GM21423 (cell line): ENCODE measurements around the gene CNIH2.
"Not testable (repeated sequence)": the region's sequence is repeated elsewhere in the genome, so short reads cannot be mapped to it uniquely, and the experiment has no call there.

ENCODE experiments used
- ATAC-seq: cut with Tn5 transposase; IDR thresholded peaks from one replicate; pipeline ENCODE4 v1.9.1; 2021; ENCODE audit warnings: mild to moderate bottlenecking, moderate library complexity; ENCODE audit not compliant: unreplicated experiment

The CNIH2 gene

DNA sequence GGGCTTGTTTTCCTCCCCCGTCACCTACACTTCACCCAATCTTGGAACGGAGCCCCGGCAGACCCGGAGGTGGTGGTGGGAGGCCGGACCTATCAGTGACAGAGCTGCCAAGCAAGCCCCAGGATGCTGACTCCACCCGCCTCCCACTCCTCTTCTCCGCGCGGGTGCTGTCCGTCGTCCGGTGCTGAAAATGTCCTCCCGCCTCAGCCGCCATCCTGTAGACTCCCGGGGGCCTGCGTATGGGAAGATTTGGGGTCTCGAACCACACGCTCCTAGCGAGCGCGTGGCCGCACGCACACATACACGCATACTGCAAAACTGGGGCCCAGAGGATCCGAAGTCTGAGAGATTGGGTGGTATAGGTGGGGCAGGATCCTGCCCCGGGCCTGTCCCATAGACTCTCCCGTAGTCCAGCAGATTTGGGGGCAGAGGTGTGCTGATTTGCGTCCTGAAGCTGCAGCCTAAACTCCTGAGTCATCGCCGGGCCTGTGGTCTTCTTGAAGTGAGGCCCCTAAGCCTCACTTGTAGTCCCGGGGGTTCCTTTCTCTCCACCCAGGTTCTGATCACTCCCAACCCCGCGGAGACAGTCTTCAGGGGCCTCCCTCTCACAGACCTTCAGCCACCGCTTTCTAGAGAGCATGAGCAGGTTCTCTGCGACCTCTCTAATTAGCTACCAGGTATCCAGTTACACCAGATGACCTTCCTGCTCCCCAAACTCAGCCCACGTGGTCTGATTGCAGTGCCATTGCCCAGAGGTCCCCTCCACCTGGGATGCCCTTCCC, 11.8 kb downstream of the CNIH2 start:
- ATAC-seq = peak; percentile 39

DNA sequence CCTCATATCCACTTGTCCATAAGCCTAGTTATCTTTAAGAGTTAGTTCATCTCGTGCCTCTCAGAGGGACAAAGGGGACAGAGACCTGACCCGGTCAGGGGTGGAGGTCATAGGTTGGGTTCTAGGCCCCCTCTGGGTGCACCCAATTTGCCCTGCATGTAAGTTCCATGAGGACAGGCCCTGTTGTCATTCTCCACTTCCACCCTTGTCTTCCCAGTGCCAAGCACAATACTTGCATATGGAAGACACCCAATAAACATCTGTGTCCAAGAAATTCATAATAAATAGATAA, 12.3 kb downstream of the CNIH2 start:
- no peak for ATAC-seq

DNA sequence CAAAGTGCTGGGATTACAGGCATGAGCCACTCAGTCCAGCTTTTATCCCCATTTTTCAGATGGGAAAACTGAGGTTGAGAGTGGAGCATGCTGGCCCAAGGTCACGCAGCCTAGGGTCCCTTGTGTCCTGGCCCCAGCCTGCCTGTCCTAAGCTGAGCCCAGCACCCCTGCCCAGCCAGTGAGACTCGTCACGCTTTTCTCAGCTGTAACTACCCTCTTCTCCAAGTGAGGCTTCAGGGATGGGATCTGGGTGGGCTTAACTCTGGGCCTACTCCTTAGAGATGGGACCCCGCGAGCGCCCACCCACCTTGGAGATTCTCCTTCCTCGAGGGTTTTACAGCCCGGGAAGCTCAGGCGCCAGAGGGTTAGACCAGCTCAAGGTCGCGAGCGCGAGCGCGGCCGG, 13.3 kb downstream of the CNIH2 start:
- ATAC-seq = no peak

DNA sequence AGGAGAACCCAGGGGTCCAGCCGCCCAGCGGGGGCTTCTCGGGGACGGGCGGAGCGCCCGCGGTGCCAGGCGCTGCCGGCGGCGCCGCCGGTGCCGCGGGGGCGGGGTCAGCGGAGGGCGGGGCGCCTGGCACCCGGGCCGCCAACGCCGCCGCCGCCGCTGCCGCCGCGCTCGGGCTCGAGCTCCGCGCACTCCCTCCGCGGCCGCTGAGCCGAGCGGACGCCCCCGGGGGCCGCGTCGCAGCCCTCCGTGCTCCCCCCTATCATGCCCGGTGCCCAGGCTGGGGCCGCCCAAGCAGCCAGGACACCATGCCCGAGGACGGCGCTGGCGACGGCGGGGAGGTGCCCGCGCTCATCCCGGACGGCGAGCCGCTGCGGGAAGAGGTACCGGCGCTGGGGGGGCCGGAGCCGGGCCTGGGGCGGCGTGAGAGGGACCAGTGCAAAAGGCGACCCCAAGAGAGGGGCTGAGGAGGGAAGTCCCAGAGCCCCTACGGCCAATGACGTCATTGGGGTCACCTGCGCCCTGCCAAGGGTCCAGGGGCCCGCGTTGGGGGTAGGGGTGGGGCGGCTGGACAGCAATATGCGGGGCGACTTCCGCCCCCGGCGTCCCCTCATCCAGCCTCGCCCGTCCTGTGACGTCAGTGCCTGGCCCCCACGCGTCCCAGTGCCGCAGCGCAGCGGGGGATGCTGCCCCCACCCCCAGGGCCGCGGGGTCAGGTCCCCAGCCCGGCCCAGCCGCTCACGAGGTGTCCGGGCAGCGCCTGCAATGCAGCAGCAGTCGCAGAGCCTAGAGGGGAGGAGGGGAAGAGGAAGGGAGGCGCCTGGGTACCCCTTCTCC, 13.9 kb downstream of the CNIH2 start, which contains the start of gene TMEM151A:
TMEM151A (plus strand) TSS at position 189 of the 837 bp plus-strand sequence; CDS start at position 309, 120 bp downstream.
- no peak for ATAC-seq

DNA sequence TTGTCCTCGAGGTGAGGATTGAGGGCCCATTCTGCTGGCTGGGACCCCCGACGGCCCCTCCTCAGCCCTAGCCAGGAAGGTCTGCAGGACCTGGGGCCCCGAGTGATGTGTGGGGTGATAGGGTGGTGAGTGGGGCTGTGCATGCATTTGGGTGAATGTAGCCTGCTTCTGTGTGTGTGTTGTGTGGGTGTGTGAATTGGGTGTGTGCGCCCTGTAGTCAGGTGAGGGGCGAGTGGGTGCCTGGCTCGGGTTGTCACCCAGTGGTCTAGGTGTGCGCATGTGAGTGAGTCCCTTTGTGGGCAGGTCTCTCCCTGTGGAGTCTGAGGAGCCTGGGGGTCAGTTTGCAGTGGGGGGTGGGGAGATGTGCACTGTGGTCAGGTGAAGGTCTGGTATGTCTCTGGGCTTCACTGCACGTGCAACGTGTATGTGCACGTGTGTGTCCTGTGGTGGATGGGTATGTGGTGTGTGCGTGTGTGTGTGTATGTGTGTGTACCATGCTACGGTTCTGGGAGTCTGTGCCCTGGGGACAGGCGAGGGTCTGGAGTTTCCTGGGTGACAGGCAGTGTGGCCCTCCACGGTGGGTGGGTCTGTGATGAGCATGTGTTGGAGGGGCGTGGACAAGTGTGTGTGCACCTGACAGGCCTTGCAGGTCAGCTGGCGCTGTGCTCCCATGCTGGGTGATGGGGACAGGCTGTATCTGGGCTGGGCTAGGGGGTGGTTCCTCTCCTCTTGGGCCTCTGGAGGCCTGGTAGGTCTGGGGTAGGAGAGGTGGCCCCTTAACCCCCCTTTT, 14.8 kb downstream of the CNIH2 start:
- ATAC-seq = no peak

DNA sequence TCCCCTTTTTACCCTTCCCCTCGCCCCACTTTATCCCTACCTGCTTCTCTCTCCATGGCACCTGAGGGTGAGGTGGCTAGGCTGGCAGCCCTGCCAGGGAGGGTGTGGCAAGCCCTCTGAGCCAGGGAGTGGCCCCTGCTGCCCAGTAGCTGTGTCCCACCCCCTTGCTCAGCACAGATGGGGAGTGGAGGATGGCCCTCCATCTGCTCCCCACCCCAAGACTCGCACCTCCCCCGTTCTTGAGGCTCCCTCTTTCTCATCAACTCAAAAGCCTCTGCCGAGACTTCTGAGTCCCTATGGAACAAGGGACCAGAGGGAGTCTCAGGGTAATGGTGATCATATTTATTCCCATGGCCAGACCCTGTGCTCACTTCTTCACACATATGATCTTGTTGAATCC, 15.4 kb downstream of the CNIH2 start:
- ATAC-seq = no peak

DNA sequence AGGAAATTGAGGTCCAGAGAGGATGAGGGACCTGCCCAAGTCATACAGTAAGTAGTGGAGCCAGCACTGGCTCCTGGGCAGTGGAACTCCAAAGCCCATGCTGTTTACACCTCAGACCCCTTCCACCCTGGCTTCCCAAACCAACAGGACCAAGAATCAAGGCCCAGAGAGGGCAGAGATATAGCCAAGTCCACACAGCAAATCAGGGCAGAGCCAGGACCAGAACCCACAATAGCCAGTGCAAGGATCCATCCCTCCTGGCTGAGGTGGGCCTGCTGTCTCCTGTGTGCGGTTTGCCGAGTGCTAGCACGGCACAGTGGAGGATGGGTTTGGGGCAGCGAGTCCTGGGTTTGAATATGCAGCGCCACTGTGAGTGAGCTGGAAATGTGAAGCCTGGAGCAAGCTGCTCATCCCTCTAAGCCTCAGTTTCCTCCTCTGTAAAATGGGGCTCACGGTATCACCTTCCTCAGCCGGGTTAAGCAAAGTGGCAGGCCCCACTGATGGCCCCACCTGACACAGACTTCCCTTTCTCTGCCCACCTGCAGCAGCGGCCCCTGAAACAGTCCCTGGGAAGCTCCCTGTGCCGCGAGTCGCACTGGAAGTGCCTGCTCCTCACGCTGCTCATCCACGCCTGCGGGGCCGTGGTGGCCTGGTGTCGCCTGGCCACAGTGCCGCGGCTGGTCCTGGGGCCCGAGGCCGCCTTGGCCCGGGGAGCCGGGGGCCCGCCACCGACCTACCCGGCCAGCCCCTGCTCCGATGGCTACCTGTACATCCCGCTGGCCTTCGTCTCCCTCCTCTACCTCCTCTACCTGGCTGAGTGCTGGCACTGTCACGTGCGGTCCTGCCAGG, 16.0 kb downstream of the CNIH2 start:
- no peak for ATAC-seq

DNA sequence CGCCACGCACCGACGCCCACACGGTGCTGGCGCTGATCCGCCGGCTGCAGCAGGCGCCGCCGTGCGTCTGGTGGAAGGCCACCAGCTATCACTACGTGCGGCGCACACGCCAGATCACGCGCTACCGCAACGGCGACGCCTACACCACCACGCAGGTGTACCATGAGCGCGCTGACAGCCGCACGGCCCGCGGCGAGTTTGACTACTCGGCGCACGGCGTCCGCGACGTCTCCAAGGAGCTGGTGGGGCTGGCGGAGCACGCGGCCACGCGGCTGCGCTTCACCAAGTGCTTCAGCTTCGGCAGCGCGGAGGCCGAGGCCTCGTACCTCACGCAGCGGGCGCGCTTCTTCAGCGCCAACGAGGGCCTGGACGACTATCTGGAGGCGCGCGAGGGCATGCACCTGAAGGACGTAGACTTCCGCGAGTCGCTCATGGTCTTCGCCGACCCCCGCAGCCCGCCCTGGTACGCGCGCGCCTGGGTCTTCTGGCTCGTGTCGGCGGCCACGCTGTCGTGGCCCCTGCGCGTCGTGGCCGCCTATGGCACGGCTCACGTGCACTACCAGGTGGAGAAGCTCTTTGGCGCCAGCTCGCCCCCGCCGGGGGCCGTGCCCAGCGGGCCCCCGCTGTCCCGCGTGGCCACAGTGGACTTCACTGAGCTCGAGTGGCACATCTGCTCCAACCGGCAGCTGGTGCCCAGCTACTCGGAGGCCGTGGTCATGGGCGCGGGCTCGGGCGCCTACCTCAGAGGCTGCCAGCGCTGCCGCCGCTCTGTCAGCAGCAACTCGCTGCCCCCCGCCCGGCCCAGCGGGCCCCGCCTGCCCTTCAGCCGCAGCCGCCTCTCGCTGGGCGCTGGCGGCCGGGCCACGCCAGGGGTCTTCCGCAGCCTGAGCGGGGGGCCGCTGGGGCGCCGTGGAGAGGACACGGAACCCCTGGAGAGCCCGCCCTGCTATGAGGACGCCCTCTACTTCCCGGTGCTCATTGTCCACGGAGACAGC, 16.9 kb downstream of the CNIH2 start:
- ATAC-seq = no peak

DNA sequence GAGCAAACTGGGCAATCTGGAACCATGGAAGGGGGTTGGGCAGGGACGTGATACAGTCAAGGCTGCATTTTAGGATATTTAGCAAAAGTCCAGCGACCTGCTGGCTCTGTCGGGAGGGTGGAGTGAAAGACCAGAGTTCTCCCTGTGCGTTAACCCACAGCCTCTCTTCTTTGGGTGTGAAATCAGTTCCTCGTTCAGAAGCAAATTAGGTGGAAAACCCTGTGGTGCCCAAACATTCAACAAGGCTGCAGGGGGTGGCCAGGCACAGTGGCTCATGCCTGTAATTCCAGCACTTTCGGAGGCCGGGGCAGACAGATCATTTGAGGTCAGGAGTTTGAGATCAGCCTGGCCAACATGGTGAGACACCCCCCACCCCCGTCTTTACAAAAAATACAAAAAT, 19.6 kb downstream of the CNIH2 start:
- no peak for ATAC-seq

DNA sequence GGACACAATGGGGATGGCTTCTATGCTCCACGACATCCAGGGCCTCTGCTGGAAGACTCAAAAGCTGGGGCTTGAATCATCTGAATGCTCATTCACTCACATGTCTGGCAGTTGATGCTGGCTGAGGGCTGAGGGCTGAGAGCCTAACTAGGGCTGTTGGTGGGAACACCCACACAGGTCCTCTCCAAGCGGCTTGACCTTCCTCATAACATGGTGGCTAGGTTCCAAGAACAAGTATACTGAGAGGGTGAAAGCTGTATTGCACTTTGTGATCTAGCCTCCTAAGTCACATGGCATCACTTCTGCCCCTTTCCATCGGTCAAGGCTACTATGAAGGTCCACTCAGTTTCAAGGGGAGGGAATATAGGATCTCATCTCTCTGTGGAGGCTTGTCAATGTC, 21.2 kb downstream of the CNIH2 start:
- no peak for ATAC-seq

DNA sequence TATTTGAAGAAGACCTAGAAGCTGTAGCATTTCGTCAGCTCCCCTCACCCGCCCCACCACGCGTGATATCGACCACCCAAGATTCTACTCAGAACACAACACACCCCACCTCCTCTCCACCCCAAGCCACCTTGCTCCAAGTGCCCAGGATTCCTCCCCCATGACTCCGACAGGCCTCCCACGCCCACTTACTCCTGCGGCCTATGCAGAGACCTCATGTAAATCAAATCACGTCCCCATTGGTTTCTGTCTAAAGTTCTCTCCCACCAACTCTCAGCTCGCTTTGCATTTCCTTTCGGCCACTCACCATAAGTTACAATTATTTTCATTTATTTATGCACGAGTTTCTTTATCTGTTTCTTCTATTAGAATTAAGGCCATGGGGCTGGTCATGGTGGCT, 24.7 kb downstream of the CNIH2 start:
- ATAC-seq = no peak

DNA sequence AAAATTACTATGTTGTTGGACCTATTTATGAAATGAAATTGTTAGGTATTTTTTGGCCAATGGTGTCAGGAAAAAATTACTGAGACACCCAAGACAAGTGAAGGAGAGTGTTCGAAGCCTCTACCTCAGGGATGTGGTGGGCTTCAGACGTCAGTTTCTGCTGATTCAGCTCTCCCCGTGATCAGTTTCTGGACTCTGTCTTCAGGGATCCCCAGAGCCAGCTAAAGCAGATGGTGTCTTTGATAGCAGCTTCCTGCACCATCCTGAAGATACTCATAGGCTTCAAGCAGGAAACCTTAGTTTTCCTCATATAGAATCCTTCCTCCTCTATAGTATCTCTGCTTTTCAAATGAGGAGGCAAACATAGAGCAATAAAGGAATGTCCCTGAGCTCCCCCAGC, 31.5 kb downstream of the CNIH2 start:
- no peak for ATAC-seq

DNA sequence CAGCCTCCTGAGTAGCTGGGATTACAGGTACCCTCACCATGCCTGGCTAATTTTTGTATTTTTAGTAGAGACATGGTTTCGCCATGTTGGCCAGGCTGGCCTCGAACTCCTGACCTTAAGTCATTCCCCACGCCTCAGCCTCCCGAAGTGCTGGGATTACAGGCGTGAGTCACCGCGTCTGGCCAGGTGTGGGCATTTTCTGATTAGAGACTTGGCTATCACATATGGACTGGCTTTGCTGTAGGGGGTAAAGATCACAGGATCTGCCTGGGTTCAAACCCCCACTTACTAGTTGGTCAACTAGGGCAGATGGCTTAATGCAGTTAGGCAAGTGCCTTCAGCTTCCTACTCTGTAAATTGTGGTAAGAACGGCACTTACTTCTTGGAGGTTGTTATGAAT, 32.3 kb downstream of the CNIH2 start:
- no peak for ATAC-seq

DNA sequence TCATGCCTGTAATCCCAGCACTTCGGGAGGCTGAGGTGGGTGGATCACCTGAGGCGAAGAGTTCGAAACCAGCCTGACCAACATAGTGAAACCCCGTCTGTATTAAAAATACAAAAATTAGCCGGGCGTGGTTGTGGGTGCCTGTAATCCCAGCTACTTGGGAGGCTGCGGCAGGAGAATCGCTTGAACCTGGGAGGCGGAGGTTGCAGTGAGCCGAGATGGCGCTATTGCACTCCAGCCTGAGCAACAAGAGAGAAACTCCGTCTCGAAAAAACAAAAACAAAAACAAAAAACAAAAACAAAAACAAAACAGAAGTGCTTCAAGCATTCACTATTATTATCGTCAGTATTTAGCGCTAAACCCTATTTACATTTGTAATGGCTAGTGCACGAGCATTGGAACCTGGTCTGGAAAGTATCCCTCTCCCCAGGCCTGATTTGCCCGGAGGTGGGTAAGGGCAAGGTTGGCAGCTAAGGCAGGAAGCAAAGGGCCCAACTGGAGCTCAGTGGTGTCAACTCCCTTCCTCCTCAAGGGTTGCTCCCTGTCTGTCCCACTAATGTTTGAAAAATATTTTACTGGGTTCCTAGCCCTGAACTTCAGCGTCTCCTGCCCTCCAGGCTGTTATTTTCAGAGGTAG, 32.9 kb downstream of the CNIH2 start:
- ATAC-seq = not testable (repeated sequence)

DNA sequence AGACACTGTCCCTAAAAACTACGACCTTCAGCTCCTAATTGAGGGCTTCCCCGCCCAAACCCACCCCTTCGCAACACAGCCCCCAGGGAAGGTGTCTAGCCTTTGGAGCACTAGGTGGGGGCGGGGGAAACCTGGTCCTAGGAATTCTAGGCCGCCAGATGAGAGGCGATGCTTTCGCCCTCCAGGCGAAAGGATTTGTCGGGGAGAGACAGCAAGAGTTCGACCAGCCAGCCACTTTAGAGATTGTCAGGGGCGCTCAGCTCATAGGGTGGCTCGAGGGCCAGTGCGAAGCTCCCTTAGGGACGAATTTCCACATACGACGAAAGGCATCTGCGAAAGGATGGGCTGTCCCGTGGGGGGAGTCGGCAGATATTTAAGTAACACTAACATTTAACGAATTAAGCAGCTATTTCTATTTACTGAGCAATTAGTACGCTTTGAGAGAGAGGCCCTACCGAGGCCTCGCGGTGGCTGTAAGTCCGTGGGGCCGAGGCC, 33.5 kb downstream of the CNIH2 start:
- no peak for ATAC-seq

DNA sequence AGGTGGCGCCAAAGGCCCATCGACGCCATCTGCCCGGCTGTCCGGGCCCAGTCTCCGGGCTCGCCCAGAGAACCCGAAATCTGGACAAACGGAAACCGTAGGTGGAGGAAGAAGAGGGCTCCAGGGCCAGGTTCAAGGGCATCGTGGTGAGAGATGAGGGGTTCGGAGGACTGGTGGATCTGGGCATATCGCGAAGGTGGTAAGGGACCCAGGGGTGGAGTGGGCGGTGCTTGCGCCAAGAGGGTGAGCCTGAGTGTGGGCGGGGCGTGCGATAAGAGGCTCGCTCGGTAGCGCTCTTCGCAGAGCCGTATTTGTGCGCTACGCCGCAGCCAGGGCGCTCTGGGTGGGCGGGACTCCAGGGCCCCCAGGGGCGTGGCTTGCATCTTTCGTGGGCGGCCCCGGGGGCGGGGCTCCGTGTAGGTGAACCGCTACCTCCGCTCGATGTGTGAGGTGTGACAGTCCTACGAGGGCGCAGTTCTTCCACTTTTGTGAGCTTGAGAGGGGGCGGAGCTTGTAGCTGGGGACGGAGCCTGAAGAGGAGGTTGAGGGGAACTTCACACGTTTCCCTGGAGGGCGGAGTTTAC, 34.1 kb downstream of the CNIH2 start:
- peak; percentile 55 for ATAC-seq

DNA sequence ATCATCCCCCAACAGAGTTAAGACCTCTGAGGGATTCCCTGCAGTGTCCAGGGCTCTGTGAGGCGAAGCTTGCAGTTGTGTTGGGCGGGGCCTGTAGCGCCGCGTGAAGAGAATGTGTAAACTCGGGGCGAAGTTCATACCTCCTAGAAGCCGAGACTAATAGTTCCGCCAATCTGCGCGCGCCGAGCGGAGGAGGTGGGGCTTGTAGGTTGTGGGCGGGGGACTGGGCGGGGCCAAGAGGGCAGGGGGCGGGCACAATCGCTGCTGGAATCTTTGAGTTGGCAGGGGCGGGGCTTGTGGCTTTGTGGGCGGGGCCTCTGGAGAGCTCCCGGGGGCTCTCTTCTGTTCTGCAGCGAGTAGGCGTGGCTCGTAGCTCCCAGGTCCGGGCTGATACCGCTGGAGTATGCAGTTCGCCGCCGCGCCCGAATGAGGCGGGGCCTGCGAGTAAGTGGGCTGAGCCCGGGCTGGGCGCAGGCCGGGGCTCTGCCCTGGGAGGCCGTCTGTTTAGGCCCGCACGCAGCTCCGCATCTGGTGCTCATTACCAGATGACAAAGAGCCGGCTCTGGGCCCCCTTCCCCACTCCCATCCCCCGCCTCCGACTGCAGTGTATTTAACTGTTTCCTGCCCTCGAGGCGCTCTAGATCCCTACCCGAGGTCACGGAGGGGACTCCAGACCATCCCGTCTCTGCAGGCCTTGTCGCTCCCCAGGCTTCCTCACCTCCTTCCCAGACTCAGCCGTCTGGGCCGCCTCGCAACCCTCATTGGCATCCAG, 34.8 kb downstream of the CNIH2 start:
- peak; percentile 71 for ATAC-seq
